Fibroblast of villous mesenchyme (primary cell): ENCODE results near the gene TARS1. TPM values are rescaled to one million over a fixed set of nuclear protein-coding genes. Genes with fewer than 3 reads are reported as not detected.
A peak's percentile ranks its signal among the peaks of the same experiment; 100 is the strongest.

ENCODE experiments used
- DNase-seq: peaks from one replicate; pipeline ENCODE4 v3.0.0-alpha.2; 2010; ENCODE audit warnings: low read depth
- H3K4me3 ChIP-seq: 2 replicates; pipeline ENCODE4 v1.5.1; 2011; ENCODE audit warnings: low read depth, mild to moderate bottlenecking, low read length
- total RNA-seq: library from RNA; depleted of rRNA; stranded (reverse); fragments of >200 nt; gene quantifications from 2 replicates; pipeline ENCODE4 v1.2.3, GENCODE V29; 2012
- TF ChIP-seq, protein P1 (sequence below): IDR thresholded peaks from 2 replicates; pipeline ENCODE4 v1.5.1; 2012; ENCODE audit warnings: low read depth, mild to moderate bottlenecking, low read length; ENCODE audit not compliant: insufficient read depth

Gene TARS1
- total RNA-seq, 1 donor: 293 TPM

DNA sequence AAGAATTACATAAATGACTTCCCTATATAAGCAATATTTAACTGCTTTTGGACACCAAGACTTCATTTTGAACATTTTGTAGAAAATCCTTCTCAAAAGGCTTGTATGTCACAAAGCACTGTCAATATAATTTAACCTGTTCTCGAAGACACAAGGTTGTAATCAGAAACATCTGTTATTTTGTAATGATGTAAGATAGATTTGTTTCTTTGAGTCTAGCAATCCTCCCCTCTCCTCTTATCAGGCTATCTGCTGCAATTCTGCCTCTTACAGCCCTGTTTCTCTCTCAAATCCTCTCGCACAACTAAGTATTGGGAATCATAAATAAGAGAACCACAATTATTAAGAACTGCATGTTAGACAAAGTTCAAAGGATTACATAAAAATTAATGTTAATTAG lies 18.6 kb upstream of the TARS1 start:
- TF ChIP-seq, protein P1, sequence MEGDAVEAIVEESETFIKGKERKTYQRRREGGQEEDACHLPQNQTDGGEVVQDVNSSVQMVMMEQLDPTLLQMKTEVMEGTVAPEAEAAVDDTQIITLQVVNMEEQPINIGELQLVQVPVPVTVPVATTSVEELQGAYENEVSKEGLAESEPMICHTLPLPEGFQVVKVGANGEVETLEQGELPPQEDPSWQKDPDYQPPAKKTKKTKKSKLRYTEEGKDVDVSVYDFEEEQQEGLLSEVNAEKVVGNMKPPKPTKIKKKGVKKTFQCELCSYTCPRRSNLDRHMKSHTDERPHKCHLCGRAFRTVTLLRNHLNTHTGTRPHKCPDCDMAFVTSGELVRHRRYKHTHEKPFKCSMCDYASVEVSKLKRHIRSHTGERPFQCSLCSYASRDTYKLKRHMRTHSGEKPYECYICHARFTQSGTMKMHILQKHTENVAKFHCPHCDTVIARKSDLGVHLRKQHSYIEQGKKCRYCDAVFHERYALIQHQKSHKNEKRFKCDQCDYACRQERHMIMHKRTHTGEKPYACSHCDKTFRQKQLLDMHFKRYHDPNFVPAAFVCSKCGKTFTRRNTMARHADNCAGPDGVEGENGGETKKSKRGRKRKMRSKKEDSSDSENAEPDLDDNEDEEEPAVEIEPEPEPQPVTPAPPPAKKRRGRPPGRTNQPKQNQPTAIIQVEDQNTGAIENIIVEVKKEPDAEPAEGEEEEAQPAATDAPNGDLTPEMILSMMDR: no peak
- no peak for DNase-seq
- H3K4me3 ChIP-seq: no peak overlapping the region

DNA sequence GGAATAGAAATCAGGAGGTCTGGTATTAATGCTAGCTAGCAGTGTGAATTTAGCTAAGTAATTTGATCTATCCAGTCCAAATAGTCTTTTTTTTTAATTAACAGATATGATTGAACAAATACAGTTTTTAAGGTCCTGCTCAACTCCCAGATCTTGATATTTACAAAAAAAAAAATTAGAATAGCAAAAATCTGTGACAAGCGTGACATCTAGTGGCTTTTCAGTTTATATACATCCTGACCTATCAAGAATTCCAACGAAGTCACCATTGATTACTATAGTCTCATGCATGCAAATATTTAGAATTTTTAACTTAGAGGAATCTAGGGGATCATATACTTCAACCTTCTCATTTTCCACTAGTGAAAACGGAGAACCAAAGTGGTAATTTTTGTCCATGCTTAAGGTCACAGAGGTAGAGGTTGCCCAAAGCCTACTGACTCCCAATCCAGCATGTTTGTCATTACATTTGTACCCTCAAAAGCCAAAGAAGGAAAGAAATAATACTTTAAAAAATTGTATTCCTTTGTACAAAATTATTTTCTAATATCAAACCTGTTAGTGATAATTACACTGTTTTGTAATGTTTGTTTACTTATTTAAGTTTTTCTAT lies 17.6 kb upstream of the TARS1 start:
- no peak overlapping the region for H3K4me3 ChIP-seq
- TF ChIP-seq, protein P1: peak; percentile 47
- peak; percentile 50 for DNase-seq

GRCh38 chr5:33425314-33425713 lies 15.5 kb upstream of the TARS1 start:
- TF ChIP-seq, protein P1: no peak
- DNase-seq: no peak

DNA sequence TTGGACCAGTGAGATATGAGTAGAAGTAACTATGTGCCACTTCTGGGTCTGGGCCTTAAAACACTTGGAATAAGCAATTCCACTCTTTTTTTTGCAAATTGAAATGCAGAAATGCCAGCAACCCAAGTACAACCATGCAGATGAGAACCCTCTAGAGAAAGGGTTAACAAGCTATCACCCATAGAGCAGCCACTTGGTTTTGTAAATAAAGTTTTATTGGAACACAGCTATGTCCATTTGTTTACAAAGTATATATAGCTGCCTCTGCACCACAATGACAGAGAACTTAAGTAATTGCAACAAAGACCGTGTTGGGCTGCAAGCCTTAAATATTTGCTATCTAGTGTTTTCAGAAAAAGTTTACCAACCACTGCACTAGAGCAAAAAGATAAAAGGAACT lies 9.8 kb upstream of the TARS1 start:
- H3K4me3 ChIP-seq: no peak overlapping the region
- TF ChIP-seq, protein P1: no peak
- DNase-seq: no peak

More at GRCh38 chr5:33425314-33425713, 15.5 kb upstream of the TARS1 start:
- no peak overlapping the region for H3K4me3 ChIP-seq

GRCh38 chr5:33432656-33433055 lies 8.1 kb upstream of the TARS1 start:
- no peak for DNase-seq
- H3K4me3 ChIP-seq: no peak overlapping the region
- TF ChIP-seq, protein P1: no peak

DNA sequence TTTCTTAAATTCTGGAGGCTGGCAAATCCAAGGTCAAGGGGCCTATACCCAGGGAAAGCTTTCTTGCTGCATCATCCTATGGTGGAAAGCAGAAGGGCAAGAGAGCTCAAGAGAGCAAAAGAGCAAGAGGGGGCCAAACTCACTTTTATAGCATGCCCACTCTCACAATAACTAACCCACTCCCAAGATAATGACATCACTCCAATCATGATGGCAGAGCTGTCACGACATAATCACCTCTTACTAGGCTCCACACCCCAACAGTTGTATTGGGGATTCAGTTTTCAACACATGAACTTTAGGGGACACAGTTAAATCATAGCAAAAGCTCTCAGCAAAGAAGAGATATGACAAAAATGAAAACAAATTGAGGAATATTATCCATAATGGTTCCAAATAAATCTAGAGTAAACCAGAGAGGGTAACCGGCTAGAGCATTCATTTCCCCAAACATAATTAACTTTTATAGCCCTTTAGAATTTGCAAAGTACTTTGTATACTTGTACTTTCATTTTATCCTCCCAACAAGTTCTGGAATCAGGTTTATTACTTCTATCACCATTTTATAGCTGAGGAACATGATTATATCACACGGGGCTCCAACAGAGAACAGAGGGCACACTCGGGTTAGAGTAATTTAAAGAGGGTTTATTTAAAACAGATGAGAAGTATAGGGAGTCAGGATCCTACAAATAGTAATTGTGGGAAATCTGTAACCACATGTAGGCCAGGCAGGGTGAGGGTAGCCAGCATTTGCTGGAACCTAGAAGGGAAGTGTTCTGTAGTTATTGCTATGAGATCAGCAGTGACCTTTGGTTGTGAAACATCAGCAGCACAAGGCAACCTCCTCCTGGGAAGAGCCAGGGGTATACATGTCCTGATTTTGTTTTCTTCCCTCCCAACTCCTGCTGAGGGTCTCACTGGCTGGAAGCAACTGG lies 7.2 kb upstream of the TARS1 start:
- peak; percentile 84 for DNase-seq
- TF ChIP-seq, protein P1: no peak
- no peak overlapping the region for H3K4me3 ChIP-seq
